Measurements from ENCODE around the gene MGAT3. TPM values are rescaled to one million over a fixed set of nuclear protein-coding genes. Genes with fewer than 3 reads are reported as not detected.

Gene MGAT3
- total and polyA plus RNA-seq, 9 of the 15 experiments (the other 6 are each of a cell fraction or from before 2014, with no cell fraction given) = 0.10 to 11.5 (median 4.6) TPM

DNA sequence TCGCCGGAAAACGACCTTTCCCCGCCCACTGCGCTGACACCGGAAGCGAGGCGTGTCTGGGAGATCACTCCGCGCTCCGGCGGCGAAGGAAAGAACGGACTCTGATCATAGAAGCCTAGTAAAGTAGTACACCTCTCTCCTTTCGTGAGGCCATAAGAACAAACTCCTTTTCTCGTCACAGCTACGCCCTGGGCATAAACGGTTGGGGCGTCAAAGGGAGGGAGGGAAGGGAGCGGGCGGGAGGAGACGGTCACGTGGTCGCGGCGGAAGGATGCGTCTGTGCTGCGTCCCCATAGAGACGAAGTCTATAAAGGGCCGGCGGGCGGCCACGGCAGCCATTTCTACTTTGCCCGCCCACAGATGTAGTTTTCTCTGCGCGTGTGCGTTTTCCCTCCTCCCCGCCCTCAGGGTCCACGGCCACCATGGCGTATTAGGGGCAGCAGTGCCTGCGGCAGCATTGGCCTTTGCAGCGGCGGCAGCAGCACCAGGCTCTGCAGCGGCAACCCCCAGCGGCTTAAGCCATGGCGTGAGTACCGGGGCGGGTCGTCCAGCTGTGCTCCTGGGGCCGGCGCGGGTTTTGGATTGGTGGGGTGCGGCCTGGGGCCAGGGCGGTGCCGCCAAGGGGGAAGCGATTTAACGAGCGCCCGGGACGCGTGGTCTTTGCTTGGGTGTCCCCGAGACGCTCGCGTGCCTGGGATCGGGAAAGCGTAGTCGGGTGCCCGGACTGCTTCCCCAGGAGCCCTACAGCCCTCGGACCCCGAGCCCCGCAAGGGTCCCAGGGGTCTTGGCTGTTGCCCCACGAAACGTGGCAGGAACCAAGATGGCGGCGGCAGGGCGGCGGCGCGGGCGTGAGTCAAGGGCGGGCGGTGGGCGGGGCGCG, 63.7 kb downstream of the MGAT3 start, which contains the start of gene ATF4 (continued):
- TF ChIP-seq, protein P1, sequence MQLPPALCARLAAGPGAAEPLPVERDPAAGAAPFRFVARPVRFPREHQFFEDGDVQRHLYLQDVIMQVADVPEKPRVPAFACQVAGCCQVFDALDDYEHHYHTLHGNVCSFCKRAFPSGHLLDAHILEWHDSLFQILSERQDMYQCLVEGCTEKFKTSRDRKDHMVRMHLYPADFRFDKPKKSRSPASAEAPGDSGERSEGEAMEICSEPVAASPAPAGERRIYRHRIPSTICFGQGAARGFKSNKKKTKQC (CRISPR knock-in tag; IDR thresholded peaks at IDR 0.05) = peak; percentile 95
- TF ChIP-seq MIER1 (IDR thresholded peaks at IDR 0.05; ENCODE audit: low read depth) (no peak), NFYB (IDR thresholded peaks at IDR 0.05; ENCODE audit: extremely low read depth, insufficient read length) (no peak), NFE2L1 (tag; IDR thresholded peaks at IDR 0.05; ENCODE audit: borderline replicate concordance, low read depth) (no peak), ZNF311 (CRISPR knock-in tag; IDR thresholded peaks at IDR 0.05) (no peak), SETDB1 (IDR thresholded peaks at IDR 0.05; ENCODE audit: low read length) (no peak), ERF (CRISPR knock-in tag; IDR thresholded peaks at IDR 0.05) (peak; percentile 46; the same call in 1 of the 2 replicates), ZNF134 (CRISPR knock-in tag; conservative IDR thresholded peaks at IDR 0.05) (no peak), ILK (tag; IDR thresholded peaks at IDR 0.05; ENCODE audit: borderline replicate concordance, low read depth) (no peak)
- TF ChIP-seq, protein P2, sequence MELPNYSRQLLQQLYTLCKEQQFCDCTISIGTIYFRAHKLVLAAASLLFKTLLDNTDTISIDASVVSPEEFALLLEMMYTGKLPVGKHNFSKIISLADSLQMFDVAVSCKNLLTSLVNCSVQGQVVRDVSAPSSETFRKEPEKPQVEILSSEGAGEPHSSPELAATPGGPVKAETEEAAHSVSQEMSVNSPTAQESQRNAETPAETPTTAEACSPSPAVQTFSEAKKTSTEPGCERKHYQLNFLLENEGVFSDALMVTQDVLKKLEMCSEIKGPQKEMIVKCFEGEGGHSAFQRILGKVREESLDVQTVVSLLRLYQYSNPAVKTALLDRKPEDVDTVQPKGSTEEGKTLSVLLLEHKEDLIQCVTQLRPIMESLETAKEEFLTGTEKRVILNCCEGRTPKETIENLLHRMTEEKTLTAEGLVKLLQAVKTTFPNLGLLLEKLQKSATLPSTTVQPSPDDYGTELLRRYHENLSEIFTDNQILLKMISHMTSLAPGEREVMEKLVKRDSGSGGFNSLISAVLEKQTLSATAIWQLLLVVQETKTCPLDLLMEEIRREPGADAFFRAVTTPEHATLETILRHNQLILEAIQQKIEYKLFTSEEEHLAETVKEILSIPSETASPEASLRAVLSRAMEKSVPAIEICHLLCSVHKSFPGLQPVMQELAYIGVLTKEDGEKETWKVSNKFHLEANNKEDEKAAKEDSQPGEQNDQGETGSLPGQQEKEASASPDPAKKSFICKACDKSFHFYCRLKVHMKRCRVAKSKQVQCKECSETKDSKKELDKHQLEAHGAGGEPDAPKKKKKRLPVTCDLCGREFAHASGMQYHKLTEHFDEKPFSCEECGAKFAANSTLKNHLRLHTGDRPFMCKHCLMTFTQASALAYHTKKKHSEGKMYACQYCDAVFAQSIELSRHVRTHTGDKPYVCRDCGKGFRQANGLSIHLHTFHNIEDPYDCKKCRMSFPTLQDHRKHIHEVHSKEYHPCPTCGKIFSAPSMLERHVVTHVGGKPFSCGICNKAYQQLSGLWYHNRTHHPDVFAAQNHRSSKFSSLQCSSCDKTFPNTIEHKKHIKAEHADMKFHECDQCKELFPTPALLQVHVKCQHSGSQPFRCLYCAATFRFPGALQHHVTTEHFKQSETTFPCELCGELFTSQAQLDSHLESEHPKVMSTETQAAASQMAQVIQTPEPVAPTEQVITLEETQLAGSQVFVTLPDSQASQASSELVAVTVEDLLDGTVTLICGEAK (IDR thresholded peaks at IDR 0.05) = peak; percentile 93
- TF ChIP-seq, protein P2 (CRISPR knock-in tag; IDR thresholded peaks at IDR 0.05) = no peak
- TF ChIP-seq, protein P3, sequence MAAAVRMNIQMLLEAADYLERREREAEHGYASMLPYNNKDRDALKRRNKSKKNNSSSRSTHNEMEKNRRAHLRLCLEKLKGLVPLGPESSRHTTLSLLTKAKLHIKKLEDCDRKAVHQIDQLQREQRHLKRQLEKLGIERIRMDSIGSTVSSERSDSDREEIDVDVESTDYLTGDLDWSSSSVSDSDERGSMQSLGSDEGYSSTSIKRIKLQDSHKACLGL (CRISPR knock-in tag; IDR thresholded peaks at IDR 0.05; ENCODE audit: borderline replicate concordance, poor library complexity, severe bottlenecking) = no peak
- TF ChIP-seq, protein P4, sequence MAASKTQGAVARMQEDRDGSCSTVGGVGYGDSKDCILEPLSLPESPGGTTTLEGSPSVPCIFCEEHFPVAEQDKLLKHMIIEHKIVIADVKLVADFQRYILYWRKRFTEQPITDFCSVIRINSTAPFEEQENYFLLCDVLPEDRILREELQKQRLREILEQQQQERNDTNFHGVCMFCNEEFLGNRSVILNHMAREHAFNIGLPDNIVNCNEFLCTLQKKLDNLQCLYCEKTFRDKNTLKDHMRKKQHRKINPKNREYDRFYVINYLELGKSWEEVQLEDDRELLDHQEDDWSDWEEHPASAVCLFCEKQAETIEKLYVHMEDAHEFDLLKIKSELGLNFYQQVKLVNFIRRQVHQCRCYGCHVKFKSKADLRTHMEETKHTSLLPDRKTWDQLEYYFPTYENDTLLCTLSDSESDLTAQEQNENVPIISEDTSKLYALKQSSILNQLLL (CRISPR knock-in tag; IDR thresholded peaks at IDR 0.05; ENCODE audit: borderline replicate concordance) = no peak
